Tibial artery (tissue), 4 donors: Measurements from ENCODE around the gene ANKLE1.

Experiments
- DNase-seq, 2 donors: peaks; one replicate each; pipeline ENCODE4 v3.0.0-alpha.2; 2019
- H3K27ac ChIP-seq, 2 donors: fragments of 200-600 bp; sonication (generic) in 1 of 2; 1 replicate in 1 of 2; 2 replicates in 1 of 2; pipeline ENCODE4 v1.5.1; 2018 to 2019; ENCODE audit warnings: mild to moderate bottlenecking in 1 of 2
- H3K27me3 ChIP-seq, 2 donors: fragments of 200-600 bp; sonication (generic) in 1 of 2; one replicate each; pipeline versions ENCODE4 v1.5.1 to v1.6.0; 2016 to 2019
- H3K36me3 ChIP-seq, 3 donors: fragments of 200-600 bp; sonication (generic) in 2 of 3; one replicate each; pipeline ENCODE4 v1.5.1; 2016 to 2019; ENCODE audit warnings: mild to moderate bottlenecking in 2 of 3
- H3K4me1 ChIP-seq, 4 donors: fragments of 200-600 bp; sonication (generic) in 2 of 4; 1 replicate in 3 of 4; 2 replicates in 1 of 4; pipeline ENCODE4 v1.5.1; 2016 to 2019
- H3K4me3 ChIP-seq, 2 donors: fragments of 200-600 bp; sonication (generic) in 1 of 2; 1 replicate in 1 of 2; 2 replicates in 1 of 2; pipeline ENCODE4 v1.5.1; 2018 to 2019; ENCODE audit warnings: mild to moderate bottlenecking in 2 of 2
- H3K9me3 ChIP-seq, 3 donors: fragments of 200-600 bp; sonication (generic) in 1 of 3; one replicate each; pipeline ENCODE4 v1.5.1; 2016 to 2019
- CTCF ChIP-seq, 2 experiments: fragments of 200-600 bp in 1 of 2; fragments of 450-650 bp in 1 of 2; IDR thresholded peaks; one replicate each; pipeline ENCODE4 v1.5.1; 2017 to 2019; ENCODE audit warnings: antibody characterized with exemption in 2 of 2, mild to moderate bottlenecking in 1 of 2, moderate library complexity in 1 of 2
- intact Hi-C: fragments of 100-400 bp; cut with DNase I; formaldehyde crosslinking; loops from one replicate; pipeline ENCODE4 v1.15.0; 2023; ENCODE audit warnings: low total_unique reads

The ANKLE1 gene

GRCh38 chr19:17311455-17312188 is 29.9 kb downstream of the ANKLE1 start:
- no peaks in the 10 kb centered on the region for H3K9me3 ChIP-seq
- H3K4me3 ChIP-seq = no peak overlapping the region
- TF ChIP-seq CTCF (IDR thresholded peaks at IDR 0.05) = no peak
- intact Hi-C loops = no loop called here
- peaks cover 19 to 45% (median 30%) of the 10 kb centered on the region in 3 donors for H3K36me3 ChIP-seq
- H3K27me3 ChIP-seq = no peaks in the 10 kb centered on the region
- no peak overlapping the region for H3K27ac ChIP-seq
- no peak for DNase-seq
- peaks cover 0 to 49% (median 33%) of the 10 kb centered on the region in 4 donors for H3K4me1 ChIP-seq

GRCh38 chr19:17312189-17313113 is 30.8 kb downstream of the ANKLE1 start:
- TF ChIP-seq CTCF (IDR thresholded peaks at IDR 0.05) = no peak
- H3K36me3 ChIP-seq = peaks cover 22 to 53% (median 32%) of the 10 kb centered on the region in 3 donors
- H3K27ac ChIP-seq = no peak overlapping the region
- no peaks in the 10 kb centered on the region for H3K27me3 ChIP-seq
- no peak for DNase-seq
- no peaks in the 10 kb centered on the region for H3K9me3 ChIP-seq
- intact Hi-C loops = no loop called here
- H3K4me1 ChIP-seq = peaks cover 0 to 40% (median 27%) of the 10 kb centered on the region in 4 donors
- H3K4me3 ChIP-seq = no peak overlapping the region

GRCh38 chr19:17314007-17314593 is 32.4 kb downstream of the ANKLE1 start:
- no peak for TF ChIP-seq CTCF (IDR thresholded peaks at IDR 0.05)

GRCh38 chr19:17318966-17319365 is 37.3 kb downstream of the ANKLE1 start:
- peaks cover 0 to 20% (median 14%) of the 10 kb centered on the region in 4 donors for H3K4me1 ChIP-seq
- no peaks in the 10 kb centered on the region for H3K9me3 ChIP-seq
- no peak for DNase-seq
- no peaks in the 10 kb centered on the region for H3K27me3 ChIP-seq
- H3K27ac ChIP-seq = no peak overlapping the region
- TF ChIP-seq CTCF (IDR thresholded peaks at IDR 0.05) = no peak
- no peak overlapping the region for H3K4me3 ChIP-seq
- intact Hi-C loops = no loop called here
- peaks cover 45 to 82% (median 62%) of the 10 kb centered on the region in 3 donors for H3K36me3 ChIP-seq

More at GRCh38 chr19:17314007-17314593, 32.4 kb downstream of the ANKLE1 start:
- Histone ChIP-seq H3K9me3 (no peaks in the 10 kb centered on the region), H3K27ac (no peak overlapping the region), H3K27me3 (no peaks in the 10 kb centered on the region), H3K4me1 (peaks cover 0 to 33% (median 25%) of the 10 kb centered on the region in 4 donors), H3K4me3 (no peak overlapping the region), H3K36me3 (peaks cover 23 to 70% (median 37%) of the 10 kb centered on the region in 3 donors)
- intact Hi-C loops = no loop called here
- no peak for DNase-seq

- peaks cover 41 to 76% (median 55%) of the 10 kb centered on the region in 3 donors for H3K36me3 ChIP-seq
- intact Hi-C loops = no loop called here
- H3K9me3 ChIP-seq = no peaks in the 10 kb centered on the region
- no peak for TF ChIP-seq CTCF (IDR thresholded peaks at IDR 0.05)
- H3K4me3 ChIP-seq = no peak overlapping the region
- no peaks in the 10 kb centered on the region for H3K27me3 ChIP-seq
- DNase-seq = no peak
- H3K4me1 ChIP-seq = peaks cover 0 to 27% (median 21%) of the 10 kb centered on the region in 4 donors
- no peak overlapping the region for H3K27ac ChIP-seq
These were observed 38.0 kb downstream of the ANKLE1 start for GRCh38 chr19:17319473-17320238.
